Tracheal epithelial cell (primary cell): ENCODE measurements around the gene TFIP11. TPM values are rescaled to one million over a fixed set of nuclear protein-coding genes. Genes with fewer than 3 reads are reported as not detected.

Experiments
- total RNA-seq: library from RNA; depleted of rRNA; stranded (reverse); fragments of >200 nt; gene quantifications from 2 replicates; pipeline ENCODE4 v1.2.1, GENCODE V29; 2014

Gene TFIP11
- 34.7 and 41.0 TPM in 2 replicates for total RNA-seq

DNA sequence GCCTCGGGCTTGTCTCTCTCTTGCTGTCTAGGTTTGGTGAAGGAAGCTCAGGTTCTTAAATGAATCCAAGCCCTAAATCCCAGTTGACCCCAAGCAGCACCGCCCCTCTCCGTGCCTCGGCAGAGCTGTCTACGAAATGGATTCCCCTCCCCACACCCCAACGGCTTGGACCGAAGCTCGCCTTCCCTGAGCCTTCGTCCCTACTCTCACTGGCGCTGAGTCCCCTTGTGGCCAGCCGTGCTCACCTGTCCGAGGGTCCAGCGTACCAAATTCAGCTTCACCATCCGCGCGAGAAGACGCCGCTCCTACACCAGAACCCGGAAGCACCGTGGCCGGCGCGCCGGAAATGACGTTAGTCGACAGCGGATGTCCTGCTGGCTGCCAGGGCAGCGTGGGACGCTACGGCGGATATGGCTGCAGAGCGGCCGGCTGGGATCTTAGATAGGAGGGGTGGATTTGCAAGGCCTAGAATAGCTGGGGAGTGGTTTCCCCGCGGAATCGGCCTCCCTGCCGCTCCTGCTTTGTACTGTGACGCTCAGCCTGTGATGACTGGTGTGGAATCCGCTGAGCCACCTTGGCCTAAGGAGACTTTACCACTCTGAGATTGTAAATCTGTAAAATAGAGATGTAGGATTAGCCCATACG, at the start of gene TFIP11:
TSS of gene TFIP11 (minus strand) at position 325 of the 645 bp plus-strand sequence. CDS start 2,201 bp downstream, outside the sequence.

GRCh38 chr22:26483439-26484359, 28.6 kb downstream of the TFIP11 start, which contains the start of the genes HPS4 and SRRD:
Gene HPS4, minus strand, starts transcription at chr22:26483783. Its CDS starts 2,021 bp downstream, at chr22:26481762.
Gene SRRD, plus strand, starts transcription at chr22:26483877. Its CDS starts 14 bp downstream, at chr22:26483891.

Other genes starting within 250 kb of the TFIP11 start
- gene ASPHD2, start 83.2 kb downstream of the TFIP11 start, total RNA-seq, result 1.5 and 4.8 TPM in 2 replicates
- 21.0 and 39.9 TPM in 2 replicates for gene HPS4, start 28.7 kb downstream of the TFIP11 start, total RNA-seq
- gene SRRD, start 28.6 kb downstream of the TFIP11 start, total RNA-seq, result 10.4 and 14.5 TPM in 2 replicates
- 25.8 and 47.5 TPM in 2 replicates for gene TPST2, start 77.7 kb upstream of the TFIP11 start, total RNA-seq
- gene CRYBB1, start 105.6 kb upstream of the TFIP11 start, total RNA-seq, result not detected in 2 replicates
- not detected in 2 replicates for gene CRYBA4, start 109.5 kb upstream of the TFIP11 start, total RNA-seq
- gene MIAT, start 145.1 kb upstream of the TFIP11 start, total RNA-seq, result 0.43 and 0.48 TPM in 2 replicates